Muscle layer of duodenum (tissue), 2 donors: ENCODE data around the gene MYH7B.

Experiments
- H3K27ac ChIP-seq: one replicate; pipeline ENCODE4 v1.7.0; 2013; ENCODE audit warnings: mild to moderate bottlenecking, low read length
- H3K27me3 ChIP-seq: one replicate; pipeline ENCODE4 v1.7.0; 2013; ENCODE audit warnings: low read depth, mild to moderate bottlenecking, control low read depth, low read length
- H3K36me3 ChIP-seq, 2 donors: one replicate each; pipeline ENCODE4 v1.7.0; 2013; ENCODE audit warnings: low read length in 2 of 2, control low read depth in 1 of 2, mild to moderate bottlenecking in 1 of 2; ENCODE audit not compliant: insufficient read depth in 2 of 2, control insufficient read depth in 1 of 2
- H3K4me1 ChIP-seq, 2 donors: one replicate each; pipeline ENCODE4 v1.7.0; 2013; ENCODE audit warnings: low read length in 2 of 2, mild to moderate bottlenecking in 2 of 2, control low read depth in 1 of 2, moderate library complexity in 1 of 2; ENCODE audit not compliant: insufficient read depth in 2 of 2, control insufficient read depth in 1 of 2
- H3K4me3 ChIP-seq, 2 donors: one replicate each; pipeline ENCODE4 v1.7.0; 2013; ENCODE audit warnings: low read length in 2 of 2, low read depth in 1 of 2, mild to moderate bottlenecking in 1 of 2
- H3K9me3 ChIP-seq, 2 donors: one replicate each; pipeline ENCODE4 v1.7.0; 2013; ENCODE audit warnings: low read length in 2 of 2, control low read depth in 1 of 2, mild to moderate bottlenecking in 1 of 2; ENCODE audit not compliant: control insufficient read depth in 1 of 2
- donor health status: healthy.

Gene MYH7B

DNA sequence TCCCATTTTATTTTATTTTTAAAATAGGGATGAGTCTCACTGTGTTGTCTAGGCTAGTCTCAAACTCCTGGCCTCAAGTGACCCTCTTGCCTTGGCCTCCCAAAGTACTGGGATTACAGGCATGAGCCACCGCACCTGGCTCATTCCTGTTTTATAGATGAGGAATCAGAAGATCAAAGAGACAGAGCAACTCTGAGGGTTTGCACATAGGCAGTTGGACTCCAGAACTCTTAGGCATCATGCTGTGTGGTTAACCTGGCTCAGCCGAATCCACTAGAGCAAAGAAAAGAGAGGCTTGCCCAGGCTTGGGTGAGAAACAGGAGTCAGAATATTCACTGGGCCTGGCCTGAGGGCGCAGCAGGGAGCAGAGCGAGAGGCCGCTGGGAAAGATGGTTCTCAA is 9.4 kb downstream of the MYH7B start:
- Histone ChIP-seq H3K27ac (no peak overlapping the region), H3K36me3 (no peaks in the 10 kb centered on the region), H3K4me1 (no peaks in the 10 kb centered on the region), H3K4me3 (no peak overlapping the region), H3K9me3 (no peaks in the 10 kb centered on the region), H3K27me3 (no peaks in the 10 kb centered on the region)

DNA sequence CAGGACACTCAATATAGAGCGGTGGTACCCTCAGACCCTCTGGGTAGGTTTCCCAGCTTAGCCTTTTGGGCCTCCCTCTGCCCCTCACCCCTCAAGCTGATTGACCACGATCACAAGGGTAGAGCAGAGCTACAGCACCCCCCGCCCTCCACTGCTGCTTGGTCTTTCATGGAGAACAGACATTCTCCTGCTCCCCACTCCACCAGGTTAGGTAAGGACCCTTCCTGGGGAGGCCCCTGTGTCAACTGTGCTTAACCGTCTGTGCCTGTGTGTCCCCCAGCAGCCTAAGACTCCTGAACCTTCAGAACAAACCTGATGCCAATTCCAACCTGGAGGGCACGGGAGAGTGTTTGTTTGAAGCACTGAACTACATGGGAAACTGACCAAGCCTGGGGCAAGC is 11.8 kb downstream of the MYH7B start:
- Histone ChIP-seq H3K4me3 (no peak overlapping the region), H3K4me1 (no peaks in the 10 kb centered on the region), H3K27ac (no peak overlapping the region), H3K27me3 (no peaks in the 10 kb centered on the region), H3K36me3 (no peaks in the 10 kb centered on the region), H3K9me3 (no peaks in the 10 kb centered on the region)

DNA sequence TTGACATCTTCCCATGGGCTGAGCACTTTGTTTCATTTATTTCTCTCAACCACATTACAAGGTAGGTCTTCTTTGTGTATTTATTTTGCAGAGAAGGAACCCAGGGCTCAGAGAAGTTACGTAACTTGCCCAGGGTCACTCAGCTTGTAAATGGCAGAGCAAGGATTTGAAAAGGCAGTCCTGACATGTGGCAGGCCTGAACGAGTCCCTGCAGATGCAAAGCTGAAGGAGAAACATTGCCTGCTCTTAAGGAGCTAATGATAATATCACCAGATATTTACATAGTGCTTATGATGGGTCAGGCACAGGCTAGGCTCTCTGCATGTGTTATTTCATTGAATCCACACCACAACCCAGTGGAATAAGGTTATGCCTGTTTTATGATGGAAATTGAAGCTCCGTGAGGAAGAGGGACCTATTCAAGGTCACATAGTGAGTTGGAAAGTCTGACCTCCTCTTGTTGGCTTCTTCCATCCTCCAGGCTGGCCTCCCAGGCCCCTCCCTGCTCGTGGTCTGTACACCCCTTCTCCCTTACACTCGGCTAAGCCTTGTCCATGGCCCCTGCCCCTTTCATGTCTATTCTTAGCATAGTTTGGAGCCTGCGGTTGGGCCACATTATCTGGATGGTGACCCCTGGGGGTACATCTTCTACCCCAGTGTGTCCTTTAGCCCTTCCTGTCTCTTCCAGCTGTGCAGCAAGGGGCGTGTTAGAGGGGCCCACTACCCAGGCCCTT is 12.5 kb downstream of the MYH7B start:
- H3K27me3 ChIP-seq = no peaks in the 10 kb centered on the region
- H3K4me3 ChIP-seq = no peak overlapping the region
- no peaks in the 10 kb centered on the region for H3K9me3 ChIP-seq
- H3K4me1 ChIP-seq = no peaks in the 10 kb centered on the region
- no peak overlapping the region for H3K27ac ChIP-seq
- no peaks in the 10 kb centered on the region for H3K36me3 ChIP-seq

DNA sequence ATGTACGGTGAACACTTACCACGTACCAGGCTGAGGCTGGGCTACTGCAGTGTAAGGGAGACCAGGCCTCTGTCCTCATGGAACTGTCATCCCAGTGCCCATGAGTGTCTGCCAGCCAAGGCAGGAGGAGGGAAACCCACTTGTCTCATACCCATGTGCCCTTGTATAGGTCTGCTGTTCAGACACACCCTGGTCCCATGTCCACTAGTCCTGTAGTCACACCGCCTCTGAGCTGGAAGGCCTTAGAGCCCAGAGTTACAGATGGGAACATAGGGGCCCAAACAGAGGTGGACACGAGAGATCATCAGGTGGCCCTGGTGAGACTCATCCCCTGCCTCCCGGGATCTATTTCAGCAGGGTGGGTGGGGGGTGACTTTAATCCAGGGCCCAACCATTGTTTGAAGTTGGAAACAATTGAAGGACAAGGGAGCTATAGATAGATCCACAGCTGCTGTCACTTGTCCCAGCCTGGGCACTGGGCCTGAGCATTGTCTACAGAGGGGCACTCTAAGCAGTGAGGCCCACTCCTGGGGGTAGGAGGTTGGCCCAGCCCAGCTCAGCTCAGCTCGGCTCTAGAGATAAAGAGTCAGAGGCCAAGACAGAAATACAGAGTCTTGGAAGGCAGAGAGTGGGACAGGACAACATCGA is 14.6 kb downstream of the MYH7B start:
- no peaks in the 10 kb centered on the region for H3K27me3 ChIP-seq
- no peaks in the 10 kb centered on the region for H3K36me3 ChIP-seq
- H3K4me1 ChIP-seq = no peaks in the 10 kb centered on the region
- H3K9me3 ChIP-seq = no peaks in the 10 kb centered on the region
- H3K27ac ChIP-seq = no peak overlapping the region
- no peak overlapping the region for H3K4me3 ChIP-seq

DNA sequence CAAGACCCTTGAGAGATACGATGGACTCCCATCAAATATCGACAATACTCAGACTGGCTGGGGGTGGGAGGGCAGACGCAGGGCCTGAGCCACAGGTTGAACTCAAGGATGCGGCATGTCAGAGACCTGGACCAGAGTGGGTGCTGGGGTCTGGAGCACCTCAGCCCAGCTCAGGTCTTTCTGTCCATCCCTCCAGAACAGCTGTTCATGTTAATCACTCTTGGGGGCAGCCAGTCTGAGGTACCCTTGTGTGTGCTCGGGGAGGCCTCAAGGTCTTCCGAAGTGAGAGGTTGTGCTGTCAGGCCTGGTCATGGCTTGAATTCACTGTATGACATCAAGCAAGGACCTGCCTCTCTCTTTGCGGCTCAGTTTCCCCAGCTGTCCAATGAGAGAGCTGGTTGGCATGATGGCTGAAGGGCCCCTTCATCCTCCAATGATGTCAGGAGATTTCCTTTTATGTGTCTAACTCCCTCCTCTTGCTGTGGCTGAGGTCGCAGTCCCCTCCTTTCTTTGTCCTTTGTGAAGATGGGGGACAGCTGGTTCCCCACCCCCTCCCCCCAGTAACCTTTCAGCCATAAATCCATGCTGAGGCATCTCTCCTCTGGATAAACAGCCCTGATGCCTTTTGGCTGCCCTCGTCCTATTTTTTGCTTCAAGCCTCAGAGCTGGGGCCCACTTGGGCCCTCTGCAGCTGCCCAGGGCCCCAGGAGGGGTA is 15.3 kb downstream of the MYH7B start:
- Histone ChIP-seq H3K4me3 (no peak overlapping the region), H3K27me3 (no peaks in the 10 kb centered on the region), H3K4me1 (no peaks in the 10 kb centered on the region), H3K9me3 (no peaks in the 10 kb centered on the region), H3K36me3 (no peaks in the 10 kb centered on the region), H3K27ac (no peak overlapping the region)

DNA sequence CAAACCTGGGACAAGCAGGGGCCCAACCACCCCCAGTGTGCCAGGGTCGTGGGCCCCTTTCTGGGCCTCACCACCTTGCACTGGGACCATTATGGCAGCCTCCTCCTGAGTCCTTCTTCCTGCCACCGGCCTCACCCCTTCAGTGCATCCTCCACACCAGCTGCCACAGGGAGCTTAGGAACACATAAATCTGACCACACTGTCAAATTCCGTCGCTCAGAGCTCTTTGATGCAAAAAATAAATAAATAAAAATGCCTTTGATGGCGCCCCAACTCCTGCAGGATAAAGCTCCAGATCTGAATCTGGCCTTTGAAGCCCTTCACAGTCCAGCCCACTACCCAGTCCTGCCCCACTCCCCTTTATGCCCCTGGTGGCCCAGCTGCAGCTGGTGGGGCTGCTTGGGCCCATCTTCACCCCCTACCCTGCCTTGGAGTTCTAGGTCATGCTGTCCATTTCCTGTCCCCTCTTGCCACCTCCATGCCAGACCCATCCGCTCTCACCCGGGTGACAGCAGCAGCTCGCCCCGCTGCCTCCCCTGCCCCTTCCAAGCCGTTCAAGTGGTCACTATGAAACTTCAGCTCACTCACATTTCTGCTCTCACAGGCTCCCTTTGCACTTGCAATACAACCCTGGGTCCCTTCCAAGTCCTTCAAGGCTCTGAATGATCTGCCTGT is 16.0 kb downstream of the MYH7B start:
- Histone ChIP-seq H3K27ac (no peak overlapping the region), H3K4me1 (no peaks in the 10 kb centered on the region), H3K36me3 (no peaks in the 10 kb centered on the region), H3K4me3 (no peak overlapping the region), H3K27me3 (no peaks in the 10 kb centered on the region), H3K9me3 (no peaks in the 10 kb centered on the region)

DNA sequence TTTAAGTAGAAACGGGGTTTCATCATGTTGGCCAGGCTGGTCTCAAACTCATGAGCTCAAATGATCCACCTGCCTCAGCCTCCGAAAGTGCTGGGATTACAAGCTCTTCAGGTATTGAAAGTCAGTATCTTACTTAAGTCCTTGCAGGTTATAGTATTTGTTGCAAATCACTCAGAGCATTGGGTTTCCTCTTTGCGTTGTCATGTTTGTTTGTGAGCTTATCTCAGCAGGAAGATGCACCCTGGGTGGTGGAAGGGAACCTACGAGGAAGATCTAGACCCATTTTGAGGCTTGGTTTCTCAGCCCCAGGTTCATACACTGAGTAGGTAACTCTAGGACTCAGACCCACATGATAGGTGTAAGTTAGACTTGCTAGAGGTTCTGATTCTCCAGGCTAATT is 18.6 kb downstream of the MYH7B start:
- Histone ChIP-seq H3K27me3 (no peaks in the 10 kb centered on the region), H3K27ac (no peak overlapping the region), H3K4me3 (no peak overlapping the region), H3K9me3 (no peaks in the 10 kb centered on the region), H3K36me3 (no peaks in the 10 kb centered on the region), H3K4me1 (no peaks in the 10 kb centered on the region)

DNA sequence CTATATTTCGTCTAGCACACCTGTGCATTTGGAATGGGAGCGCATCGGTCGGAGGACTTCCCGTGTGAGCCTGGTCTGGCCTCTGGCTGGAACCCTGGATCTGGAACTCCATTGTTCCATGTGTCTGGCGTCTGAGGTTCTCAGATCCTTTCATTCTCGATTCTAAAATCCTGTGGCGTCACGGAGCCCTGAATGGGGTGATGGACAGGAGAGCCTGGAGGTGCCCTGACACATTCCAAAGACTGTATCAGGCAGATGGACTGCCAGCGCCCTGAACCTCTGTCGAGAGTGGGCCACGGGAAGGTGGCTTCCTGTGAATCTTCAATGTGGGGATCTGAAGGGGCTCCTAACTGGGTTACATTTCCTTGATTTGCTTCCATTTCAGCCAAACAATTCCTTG is 20.6 kb downstream of the MYH7B start:
- Histone ChIP-seq H3K9me3 (no peaks in the 10 kb centered on the region), H3K36me3 (no peaks in the 10 kb centered on the region), H3K4me1 (no peaks in the 10 kb centered on the region), H3K27me3 (no peaks in the 10 kb centered on the region), H3K4me3 (no peak overlapping the region), H3K27ac (no peak overlapping the region)

DNA sequence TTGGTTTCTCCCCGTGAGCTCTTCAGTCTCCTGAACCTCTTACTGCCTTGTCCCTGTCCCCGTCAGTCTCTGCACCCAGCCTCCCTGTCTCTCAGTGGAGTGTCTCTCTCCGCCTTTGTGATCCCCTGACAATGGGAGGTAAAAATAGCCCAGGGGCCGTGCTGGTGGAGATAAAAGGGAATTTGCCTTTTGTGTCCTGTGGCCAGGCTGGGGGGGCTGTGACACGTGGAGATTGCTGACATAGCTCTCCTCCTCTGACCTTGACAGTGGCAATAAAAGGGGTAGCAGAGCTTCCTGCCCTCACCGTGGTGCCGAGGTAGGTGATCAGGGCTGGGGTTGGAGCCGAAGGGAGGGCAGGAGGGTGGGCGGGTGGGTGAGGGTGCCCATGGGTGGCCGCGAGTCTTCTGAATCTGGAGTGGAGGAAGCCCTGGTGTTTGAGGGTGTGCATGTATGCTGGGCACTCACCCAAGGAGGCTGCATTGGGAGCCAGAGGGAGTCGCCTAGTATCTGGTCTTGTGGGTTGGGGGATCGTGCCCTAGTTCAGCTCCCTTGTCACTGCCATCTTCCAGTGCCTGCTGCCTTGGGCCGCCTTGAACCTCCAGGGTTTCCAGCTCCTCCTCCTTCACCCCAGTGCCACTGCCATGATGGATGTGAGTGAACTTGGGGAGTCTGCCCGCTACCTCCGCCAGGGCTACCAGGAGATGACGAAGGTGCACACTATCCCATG is 21.9 kb downstream of the MYH7B start:
- no peaks in the 10 kb centered on the region for H3K4me1 ChIP-seq
- H3K9me3 ChIP-seq = no peaks in the 10 kb centered on the region
- H3K27me3 ChIP-seq = no peaks in the 10 kb centered on the region
- no peak overlapping the region for H3K27ac ChIP-seq
- H3K4me3 ChIP-seq = no peak overlapping the region
- no peaks in the 10 kb centered on the region for H3K36me3 ChIP-seq

DNA sequence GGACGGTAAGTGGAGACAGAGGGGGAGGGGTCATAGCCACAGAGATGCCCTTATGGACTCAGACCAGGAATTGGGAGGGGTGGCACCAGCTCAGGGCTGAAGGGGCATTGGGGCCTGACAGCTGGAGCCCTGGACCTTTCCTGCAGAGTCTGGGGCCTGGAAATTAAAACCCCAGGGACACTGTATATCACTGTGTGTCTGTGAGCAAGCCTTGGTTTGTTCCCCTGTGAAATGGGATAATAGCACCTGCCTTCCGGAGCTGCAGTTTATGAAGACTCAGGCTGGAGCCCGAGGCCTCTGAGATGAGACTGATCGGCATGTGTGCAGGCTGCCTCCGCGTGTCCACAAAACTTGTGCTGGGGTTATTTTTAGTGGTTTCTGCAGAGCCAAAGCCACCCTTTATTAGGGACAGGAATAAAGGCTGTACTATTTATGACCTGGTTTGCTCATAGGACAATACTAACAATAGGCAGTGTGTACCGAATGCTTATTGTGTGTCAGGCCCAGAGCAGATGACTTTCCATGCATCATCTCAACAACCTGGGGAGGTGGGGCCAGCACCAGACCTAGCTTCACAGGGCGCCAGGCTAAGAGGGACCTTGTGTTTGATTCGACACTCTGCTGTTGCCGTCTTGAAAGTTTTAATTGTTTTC is 22.6 kb downstream of the MYH7B start:
- H3K27ac ChIP-seq = no peak overlapping the region
- H3K36me3 ChIP-seq = no peaks in the 10 kb centered on the region
- no peaks in the 10 kb centered on the region for H3K9me3 ChIP-seq
- no peak overlapping the region for H3K4me3 ChIP-seq
- H3K4me1 ChIP-seq = no peaks in the 10 kb centered on the region
- no peaks in the 10 kb centered on the region for H3K27me3 ChIP-seq
